Upper lobe of left lung (tissue), 4 donors: ENCODE data around the gene GLI1.

Experiments used
- EP300 ChIP-seq, 4 donors: sonication (generic); formaldehyde crosslinking; IDR thresholded peaks; one replicate each; pipeline ENCODE4 v1.5.1; 2017; ENCODE audit warnings: antibody characterized with exemption in 4 of 4, control low read depth in 2 of 4
- TF ChIP-seq, protein P1 (sequence below), 6 experiments: fragments of 450-650 bp in 4 of 6; fragments of 200-600 bp in 2 of 6; sonication (generic) in 2 of 6; IDR thresholded peaks; one replicate each; pipeline ENCODE4 v1.5.1; 2016 to 2019; ENCODE audit warnings: antibody characterized with exemption in 6 of 6

DNA sequence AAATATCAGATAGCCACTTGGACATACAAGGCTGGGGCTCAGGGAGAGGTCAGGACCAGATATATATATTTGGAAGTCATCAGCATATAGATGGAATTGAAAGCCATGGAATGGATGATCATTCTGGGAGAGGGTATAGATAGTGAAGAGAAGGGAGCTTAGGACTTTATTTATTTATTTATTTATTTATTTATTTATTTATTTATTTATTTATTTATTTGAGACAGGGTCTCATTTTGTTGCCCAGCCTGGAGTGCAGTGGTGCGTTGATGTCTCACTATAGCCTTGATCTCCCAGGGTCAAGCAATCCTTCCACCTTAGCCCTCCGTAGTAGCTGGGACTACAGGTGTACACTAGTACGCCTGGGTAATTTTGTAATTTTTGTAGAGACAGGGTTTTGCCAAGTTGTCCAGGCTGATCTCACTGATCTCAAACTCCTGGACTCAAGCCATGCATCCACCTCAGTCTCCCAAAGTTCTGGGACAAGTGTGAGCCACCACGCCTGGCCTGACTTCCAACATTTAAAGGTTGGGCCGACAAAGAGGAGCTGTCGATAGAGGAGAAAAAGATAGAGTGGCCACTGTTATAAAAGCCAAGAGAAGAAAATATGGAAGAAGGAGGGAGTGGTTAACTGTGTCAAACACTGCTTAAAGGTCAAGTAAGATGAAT lies 13.2 kb upstream of the GLI1 start:
- TF ChIP-seq, protein P1, sequence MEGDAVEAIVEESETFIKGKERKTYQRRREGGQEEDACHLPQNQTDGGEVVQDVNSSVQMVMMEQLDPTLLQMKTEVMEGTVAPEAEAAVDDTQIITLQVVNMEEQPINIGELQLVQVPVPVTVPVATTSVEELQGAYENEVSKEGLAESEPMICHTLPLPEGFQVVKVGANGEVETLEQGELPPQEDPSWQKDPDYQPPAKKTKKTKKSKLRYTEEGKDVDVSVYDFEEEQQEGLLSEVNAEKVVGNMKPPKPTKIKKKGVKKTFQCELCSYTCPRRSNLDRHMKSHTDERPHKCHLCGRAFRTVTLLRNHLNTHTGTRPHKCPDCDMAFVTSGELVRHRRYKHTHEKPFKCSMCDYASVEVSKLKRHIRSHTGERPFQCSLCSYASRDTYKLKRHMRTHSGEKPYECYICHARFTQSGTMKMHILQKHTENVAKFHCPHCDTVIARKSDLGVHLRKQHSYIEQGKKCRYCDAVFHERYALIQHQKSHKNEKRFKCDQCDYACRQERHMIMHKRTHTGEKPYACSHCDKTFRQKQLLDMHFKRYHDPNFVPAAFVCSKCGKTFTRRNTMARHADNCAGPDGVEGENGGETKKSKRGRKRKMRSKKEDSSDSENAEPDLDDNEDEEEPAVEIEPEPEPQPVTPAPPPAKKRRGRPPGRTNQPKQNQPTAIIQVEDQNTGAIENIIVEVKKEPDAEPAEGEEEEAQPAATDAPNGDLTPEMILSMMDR (IDR thresholded peaks at IDR 0.05) = no peak
- no peak for TF ChIP-seq EP300 (IDR thresholded peaks at IDR 0.05)
